Neuronal stem cell (in vitro differentiated cells): ENCODE data around the gene KRI1. TPM values are rescaled to one million over a fixed set of nuclear protein-coding genes. Genes with fewer than 3 reads are reported as not detected.
A peak's percentile ranks its signal among the peaks of the same experiment; 100 is the strongest.

Experiments used
- DNase-seq: peaks from one replicate; pipeline ENCODE4 v3.0.0-alpha.2; 2013; ENCODE audit warnings: low spot score
- H2AFZ ChIP-seq: one replicate; pipeline ENCODE4 v1.6.1; 2013; ENCODE audit warnings: mild to moderate bottlenecking, low read length, inconsistent platforms
- H2AK5ac ChIP-seq: 2 replicates; pipeline ENCODE4 v1.6.1; 2013; ENCODE audit warnings: low read depth, mild to moderate bottlenecking, inconsistent platforms, low read length, moderate library complexity, mixed read lengths
- H2BK120ac ChIP-seq: 2 replicates; pipeline ENCODE4 v1.6.1; 2013; ENCODE audit warnings: low read depth, mild to moderate bottlenecking, inconsistent platforms, low read length, moderate library complexity, mixed read lengths
- H2BK12ac ChIP-seq: one replicate; pipeline ENCODE4 v1.6.1; 2013; ENCODE audit warnings: low read length, inconsistent platforms
- H2BK15ac ChIP-seq: 2 replicates; pipeline ENCODE4 v1.6.1; 2013; ENCODE audit warnings: mild to moderate bottlenecking, low read length, inconsistent platforms, mixed read lengths
- H2BK5ac ChIP-seq: one replicate; pipeline ENCODE4 v1.6.1; 2013; ENCODE audit warnings: inconsistent platforms, mild to moderate bottlenecking, low read length, moderate library complexity
- H3K14ac ChIP-seq: one replicate; pipeline ENCODE4 v1.6.1; 2013; ENCODE audit warnings: low read length, inconsistent platforms
- H3K18ac ChIP-seq: 2 replicates; pipeline ENCODE4 v1.6.1; 2013; ENCODE audit warnings: low read length, inconsistent platforms
- H3K23ac ChIP-seq: 2 replicates; pipeline ENCODE4 v1.6.1; 2013; ENCODE audit warnings: low read depth, mild to moderate bottlenecking, mixed read lengths, low read length, inconsistent platforms; ENCODE audit not compliant: poor library complexity
- H3K27ac ChIP-seq: replicated peaks from 3 replicates; pipeline ENCODE4 v1.5.1; 2013; ENCODE audit warnings: low read length, inconsistent platforms
- H3K27me3 ChIP-seq, 3 experiments: 2 replicates each; pipeline ENCODE4 v1.6.1; 2013; ENCODE audit warnings: low read length in 3 of 3, mild to moderate bottlenecking in 2 of 3, inconsistent platforms in 1 of 3, low read depth in 1 of 3, mixed read lengths in 1 of 3, moderate library complexity in 1 of 3; ENCODE audit not compliant: control insufficient read depth in 3 of 3, insufficient read depth in 3 of 3
- H3K36me3 ChIP-seq, 2 donors: replicated peaks in 1 of 2; 2 replicates each; pipeline ENCODE4 v1.6.1; 2013; ENCODE audit warnings: low read length in 2 of 2; ENCODE audit not compliant: control insufficient read depth in 2 of 2, insufficient read depth in 2 of 2
- H3K4ac ChIP-seq: 2 replicates; pipeline ENCODE4 v1.6.1; 2013; ENCODE audit warnings: inconsistent platforms, mild to moderate bottlenecking, low read length, moderate library complexity
- H3K4me1 ChIP-seq, 2 donors: 1 replicate in 1 of 2; 2 replicates in 1 of 2; pipeline ENCODE4 v1.6.1; 2013; ENCODE audit warnings: low read length in 2 of 2, low read depth in 1 of 2; ENCODE audit not compliant: control insufficient read depth in 2 of 2, insufficient read depth in 1 of 2
- H3K4me2 ChIP-seq: one replicate; pipeline ENCODE4 v1.6.1; 2013; ENCODE audit warnings: mild to moderate bottlenecking, low read length, inconsistent platforms; ENCODE audit not compliant: insufficient read depth, poor library complexity, severe bottlenecking
- H3K4me3 ChIP-seq, 2 donors: 2 replicates each; pipeline ENCODE4 v1.5.1; 2013; ENCODE audit warnings: low read length in 2 of 2, mild to moderate bottlenecking in 2 of 2, inconsistent platforms in 1 of 2, moderate library complexity in 1 of 2
- H3K79me1 ChIP-seq: one replicate; pipeline ENCODE4 v1.6.1; 2013; ENCODE audit warnings: low read depth, mild to moderate bottlenecking, inconsistent platforms, low read length, moderate library complexity
- H3K9ac ChIP-seq: one replicate; pipeline ENCODE4 v1.6.1; 2013; ENCODE audit warnings: mild to moderate bottlenecking, low read depth, low read length, inconsistent platforms; ENCODE audit not compliant: poor library complexity
- H3K9me3 ChIP-seq, 2 donors: replicated peaks in 1 of 2; 2 replicates each; pipeline versions ENCODE3 to v1.6.1; 2013; ENCODE audit warnings: low read length in 2 of 2, mild to moderate bottlenecking in 2 of 2, inconsistent platforms in 1 of 2, low read depth in 1 of 2, mixed read lengths in 1 of 2, moderate library complexity in 1 of 2; ENCODE audit not compliant: control insufficient read depth in 2 of 2, insufficient read depth in 1 of 2
- H4K8ac ChIP-seq: one replicate; pipeline ENCODE4 v1.6.1; 2013; ENCODE audit warnings: low read depth, mild to moderate bottlenecking, inconsistent platforms, low read length, moderate library complexity
- H4K91ac ChIP-seq: one replicate; pipeline ENCODE4 v1.6.1; 2013; ENCODE audit warnings: low read length, low read depth, mild to moderate bottlenecking, inconsistent platforms; ENCODE audit not compliant: poor library complexity
- WGBS, 2 donors: extraction: QIAGEN DNeasy Blood & Tissue Kit; methylation state at CpG; one replicate each; pipeline ENCODE4 v1.1.7; 2013; ENCODE audit warnings: missing lambda C conversion rate in 2 of 2, mixed read lengths in 1 of 2; ENCODE audit not compliant: insufficient read length in 2 of 2, insufficient replicate concordance in 1 of 2; ENCODE audit errors: extremely low coverage in 2 of 2; 5-methylcytosine and 5-hydroxymethylcytosine counted together
- small RNA-seq: library from polyadenylated mRNA; stranded (forward); fragments of <200 nt; extraction: miRNeasy Mini kit (QIAGEN cat#:217004); gene quantifications from one replicate; pipeline ENCODE3, GENCODE V24; 2013; ENCODE audit not compliant: insufficient read depth

KRI1 gene

GRCh38 chr19:10508036-10508435 is 57.8 kb downstream of the KRI1 start:
- H3K4me2 ChIP-seq = no peak overlapping the region
- no peak overlapping the region for H2BK5ac ChIP-seq
- peaks cover 3% of the 10 kb centered on the region for H3K79me1 ChIP-seq
- H2AFZ ChIP-seq = no peak overlapping the region
- no peak overlapping the region for H3K18ac ChIP-seq
- H3K14ac ChIP-seq = no peak overlapping the region
- H2BK12ac ChIP-seq = peak overlapping the region; percentile 41
- no peak overlapping the region for H3K4ac ChIP-seq
- H3K4me3 ChIP-seq = no peak overlapping the region
- H2AK5ac ChIP-seq = no peak overlapping the region
- no peak overlapping the region for H3K9ac ChIP-seq
- peaks cover 0 to 25% (median 2%) of the 10 kb centered on the region in 3 experiments for H3K27me3 ChIP-seq
- H3K9me3 ChIP-seq = no peaks in the 10 kb centered on the region
- H4K8ac ChIP-seq = no peak overlapping the region
- H3K23ac ChIP-seq = no peak overlapping the region
- no peak overlapping the region for H2BK15ac ChIP-seq
- no peak overlapping the region for H3K27ac ChIP-seq
- no CpG with 5 or more reads among the region's 16 CpGs for WGBS, 2 donors
- H2BK120ac ChIP-seq = no peak overlapping the region
- no peak for DNase-seq
- no peak overlapping the region for H4K91ac ChIP-seq
- H3K4me1 ChIP-seq = peaks cover 0 to 2% of the 10 kb centered on the region in 2 donors
- H3K36me3 ChIP-seq = no peaks in the 10 kb centered on the region

GRCh38 chr19:10505583-10506229 is 60.1 kb downstream of the KRI1 start:
- Histone ChIP-seq H3K9me3 (no peaks in the 10 kb centered on the region), H3K14ac (no peak overlapping the region), H3K27ac (no peak overlapping the region), H3K4me3 (no peak overlapping the region), H3K9ac (no peak overlapping the region), H4K8ac (no peak overlapping the region), H3K18ac (no peak overlapping the region), H2AK5ac (no peak overlapping the region), H2BK5ac (no peak overlapping the region), H3K27me3 (peaks cover 0 to 6% (median 0%) of the 10 kb centered on the region in 3 experiments), H2BK15ac (no peak overlapping the region), H3K23ac (no peak overlapping the region), H3K4ac (no peak overlapping the region), H4K91ac (no peak overlapping the region), H2BK120ac (no peak overlapping the region), H3K4me2 (no peak overlapping the region), H3K4me1 (peaks cover 5 to 8% of the 10 kb centered on the region in 2 donors), H2BK12ac (no peak overlapping the region), H3K36me3 (no peaks in the 10 kb centered on the region), H3K79me1 (peaks cover 10% of the 10 kb centered on the region), H2AFZ (peak overlapping the region; percentile 46)
- no CpG with 5 or more reads among the region's 17 CpGs for WGBS, 2 donors
- DNase-seq = peak; percentile 65

Small RNAs within 50 kb of the gene (small RNA-seq; reads per million reads assigned to genes)
- gene MIR1238 (not detected), gene RNU7-140P (not detected)
